PC-3 (cell line): ENCODE data around the gene CD3E.

Experiments
- EZH2 ChIP-seq: fragments of 300-600 bp; sonication (generic); IDR thresholded peaks from one replicate; pipeline ENCODE4 v1.6.1; 2017; ENCODE audit warnings: antibody characterized with exemption, mild to moderate bottlenecking, low read length; ENCODE audit not compliant: unreplicated experiment
- TF ChIP-seq, protein P1 (sequence below): fragments of 300-600 bp; sonication (generic); conservative IDR thresholded peaks from 2 replicates; pipeline ENCODE4 v1.5.1; 2017; ENCODE audit warnings: antibody characterized with exemption, low read depth, mild to moderate bottlenecking, low read length

GRCh38 chr11:118311518-118311917, 7.0 kb downstream of the CD3E start:
- no peak for TF ChIP-seq EZH2
- TF ChIP-seq, protein P1, sequence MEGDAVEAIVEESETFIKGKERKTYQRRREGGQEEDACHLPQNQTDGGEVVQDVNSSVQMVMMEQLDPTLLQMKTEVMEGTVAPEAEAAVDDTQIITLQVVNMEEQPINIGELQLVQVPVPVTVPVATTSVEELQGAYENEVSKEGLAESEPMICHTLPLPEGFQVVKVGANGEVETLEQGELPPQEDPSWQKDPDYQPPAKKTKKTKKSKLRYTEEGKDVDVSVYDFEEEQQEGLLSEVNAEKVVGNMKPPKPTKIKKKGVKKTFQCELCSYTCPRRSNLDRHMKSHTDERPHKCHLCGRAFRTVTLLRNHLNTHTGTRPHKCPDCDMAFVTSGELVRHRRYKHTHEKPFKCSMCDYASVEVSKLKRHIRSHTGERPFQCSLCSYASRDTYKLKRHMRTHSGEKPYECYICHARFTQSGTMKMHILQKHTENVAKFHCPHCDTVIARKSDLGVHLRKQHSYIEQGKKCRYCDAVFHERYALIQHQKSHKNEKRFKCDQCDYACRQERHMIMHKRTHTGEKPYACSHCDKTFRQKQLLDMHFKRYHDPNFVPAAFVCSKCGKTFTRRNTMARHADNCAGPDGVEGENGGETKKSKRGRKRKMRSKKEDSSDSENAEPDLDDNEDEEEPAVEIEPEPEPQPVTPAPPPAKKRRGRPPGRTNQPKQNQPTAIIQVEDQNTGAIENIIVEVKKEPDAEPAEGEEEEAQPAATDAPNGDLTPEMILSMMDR: no peak
